PFSK-1 (cell line): Measurements from ENCODE around the gene OLIG2.

ENCODE experiments used
- POLR2AphosphoS5 ChIP-seq: IDR thresholded peaks from 2 replicates; pipeline ENCODE4 v1.6.1; 2012; ENCODE audit warnings: low read depth, mild to moderate bottlenecking, control low read depth, low read length, moderate library complexity
- TF ChIP-seq, protein P1 (sequence below), 2 experiments: IDR thresholded peaks; 2 replicates each; pipeline versions ENCODE4 v1.6.1 to v1.8.0; 2011 to 2012; ENCODE audit warnings: low read depth in 2 of 2, low read length in 2 of 2, control low read depth in 1 of 2, inconsistent platforms in 1 of 2, mild to moderate bottlenecking in 1 of 2, moderate library complexity in 1 of 2; ENCODE audit not compliant: insufficient read depth in 1 of 2

DNA sequence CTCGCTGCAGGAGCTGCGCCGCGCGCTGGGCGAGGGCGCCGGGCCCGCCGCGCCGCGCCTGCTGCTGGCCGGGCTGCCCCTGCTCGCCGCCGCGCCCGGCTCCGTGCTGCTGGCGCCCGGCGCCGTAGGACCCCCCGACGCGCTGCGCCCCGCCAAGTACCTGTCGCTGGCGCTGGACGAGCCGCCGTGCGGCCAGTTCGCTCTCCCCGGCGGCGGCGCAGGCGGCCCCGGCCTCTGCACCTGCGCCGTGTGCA lies 44.9 kb downstream of the OLIG2 start:
- no peak for TF ChIP-seq POLR2AphosphoS5
- TF ChIP-seq, protein P1, sequence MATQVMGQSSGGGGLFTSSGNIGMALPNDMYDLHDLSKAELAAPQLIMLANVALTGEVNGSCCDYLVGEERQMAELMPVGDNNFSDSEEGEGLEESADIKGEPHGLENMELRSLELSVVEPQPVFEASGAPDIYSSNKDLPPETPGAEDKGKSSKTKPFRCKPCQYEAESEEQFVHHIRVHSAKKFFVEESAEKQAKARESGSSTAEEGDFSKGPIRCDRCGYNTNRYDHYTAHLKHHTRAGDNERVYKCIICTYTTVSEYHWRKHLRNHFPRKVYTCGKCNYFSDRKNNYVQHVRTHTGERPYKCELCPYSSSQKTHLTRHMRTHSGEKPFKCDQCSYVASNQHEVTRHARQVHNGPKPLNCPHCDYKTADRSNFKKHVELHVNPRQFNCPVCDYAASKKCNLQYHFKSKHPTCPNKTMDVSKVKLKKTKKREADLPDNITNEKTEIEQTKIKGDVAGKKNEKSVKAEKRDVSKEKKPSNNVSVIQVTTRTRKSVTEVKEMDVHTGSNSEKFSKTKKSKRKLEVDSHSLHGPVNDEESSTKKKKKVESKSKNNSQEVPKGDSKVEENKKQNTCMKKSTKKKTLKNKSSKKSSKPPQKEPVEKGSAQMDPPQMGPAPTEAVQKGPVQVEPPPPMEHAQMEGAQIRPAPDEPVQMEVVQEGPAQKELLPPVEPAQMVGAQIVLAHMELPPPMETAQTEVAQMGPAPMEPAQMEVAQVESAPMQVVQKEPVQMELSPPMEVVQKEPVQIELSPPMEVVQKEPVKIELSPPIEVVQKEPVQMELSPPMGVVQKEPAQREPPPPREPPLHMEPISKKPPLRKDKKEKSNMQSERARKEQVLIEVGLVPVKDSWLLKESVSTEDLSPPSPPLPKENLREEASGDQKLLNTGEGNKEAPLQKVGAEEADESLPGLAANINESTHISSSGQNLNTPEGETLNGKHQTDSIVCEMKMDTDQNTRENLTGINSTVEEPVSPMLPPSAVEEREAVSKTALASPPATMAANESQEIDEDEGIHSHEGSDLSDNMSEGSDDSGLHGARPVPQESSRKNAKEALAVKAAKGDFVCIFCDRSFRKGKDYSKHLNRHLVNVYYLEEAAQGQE (IDR thresholded peaks at IDR 0.05; ENCODE audit: insufficient read depth in 1 of 2, low read depth in 2 of 2, low read length in 2 of 2) = no peak
